CD4-positive, CD25-positive, alpha-beta regulatory T cell (primary cell): Measurements from ENCODE around the gene CLCA4. TPM values are rescaled to one million over a fixed set of nuclear protein-coding genes. Genes with fewer than 3 reads are reported as not detected.

Experiments
- polyA plus RNA-seq, 4 donors: library from polyadenylated mRNA; unstranded; fragments of 300-500 nt; fragmentation: Illumina TruSeq; gene quantifications; one replicate each; pipeline ENCODE4 v1.2.3, GENCODE V29; 2021
- total RNA-seq: library from RNA; stranded (reverse); gene quantifications from one replicate; pipeline ENCODE4 v1.2.3, GENCODE V29; 2022

The CLCA4 gene
- total and polyA plus RNA-seq, 5 donors from 2014 or later, result not detected

Other genes with a start within 250 kb of the CLCA4 start
- 92.1 TPM for gene ODF2L, start 150.8 kb upstream of the CLCA4 start, total RNA-seq
- 10 to 100 TPM; 38.4 to 57.1 (median 43.9) TPM for gene ODF2L, start 150.8 kb upstream of the CLCA4 start, polyA plus RNA-seq
- not detected for gene CLCA2, start 122.9 kb upstream of the CLCA4 start, total RNA-seq
- not detected for gene CLCA2, start 122.9 kb upstream of the CLCA4 start, polyA plus RNA-seq
- gene CLCA1, start 78.2 kb upstream of the CLCA4 start, total RNA-seq, result not detected
- not detected for gene CLCA1, start 78.2 kb upstream of the CLCA4 start, polyA plus RNA-seq
- gene SH3GLB1, start 157.5 kb downstream of the CLCA4 start, total RNA-seq, result 62.1 TPM
- 10 to 100 TPM; 45.2 to 76.9 (median 56.6) TPM for gene SH3GLB1, start 157.5 kb downstream of the CLCA4 start, polyA plus RNA-seq